Activated naive CD4-positive, alpha-beta T cell treated with anti-CD3 and anti-CD28 coated beads, Interleukin-2, amount 10 ng/mL, durations not matched to agents 7 days and 5 days (primary cell): Measurements from ENCODE around the gene ADGRL3.
"Not testable (repeated sequence)": the region's sequence is repeated elsewhere in the genome, so short reads cannot be mapped to it uniquely, and the experiment has no call there.

Source experiments
- CTCF ChIA-PET: fragments of 350-600 bp; sonication (Branson Sonifier 250); formaldehyde crosslinking; loops from one replicate; lab custom pipeline; 2021; ENCODE audit warnings: antibody characterized with exemption; lab: Charles Lee
- DNase-seq: peaks from one replicate; pipeline ENCODE4 v3.0.0-alpha.2; 2020
- H3K27ac Mint-ChIP-seq: one replicate; pipeline ENCODE4 v1.8.0; 2021; ENCODE audit warnings: mild to moderate bottlenecking, moderate library complexity, mixed read lengths
- H3K27me3 Mint-ChIP-seq: one replicate; pipeline ENCODE4 v1.8.0; 2021; ENCODE audit warnings: mild to moderate bottlenecking, mixed read lengths
- H3K36me3 Mint-ChIP-seq: one replicate; pipeline ENCODE4 v1.8.0; 2021; ENCODE audit warnings: mixed read lengths
- H3K4me1 Mint-ChIP-seq: one replicate; pipeline ENCODE4 v1.8.0; 2021; ENCODE audit warnings: mixed read lengths
- H3K4me3 Mint-ChIP-seq: one replicate; pipeline ENCODE4 v1.8.0; 2021; ENCODE audit warnings: mild to moderate bottlenecking, moderate library complexity, mixed read lengths
- H3K9me3 Mint-ChIP-seq: one replicate; pipeline ENCODE4 v1.8.0; 2021; ENCODE audit warnings: mixed read lengths

The ADGRL3 gene

DNA sequence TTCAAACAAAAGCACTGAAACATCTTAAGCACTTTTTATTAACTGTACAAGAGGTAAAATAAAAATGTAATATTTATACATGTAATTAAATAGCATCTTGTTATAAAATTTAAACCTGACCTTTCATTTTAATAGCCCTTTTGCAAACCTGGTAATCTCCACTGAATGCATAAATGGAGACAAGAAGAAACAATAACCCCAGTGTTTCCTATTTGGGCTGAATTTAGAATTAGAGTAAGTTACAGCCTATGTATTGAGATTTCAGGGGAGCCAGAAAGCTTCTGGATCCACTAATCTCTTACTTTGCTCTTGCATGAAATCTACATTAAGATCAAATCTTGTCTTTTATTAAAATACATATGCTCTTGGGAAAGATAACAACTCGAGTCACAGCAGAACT, 261.8 kb downstream of the ADGRL3 start:
- H3K27ac Mint-ChIP-seq = no peak overlapping the region
- H3K4me1 Mint-ChIP-seq = no peaks in the 10 kb centered on the region
- H3K4me3 Mint-ChIP-seq = no peak overlapping the region
- H3K36me3 Mint-ChIP-seq = no peaks in the 10 kb centered on the region
- no peak for DNase-seq
- no peaks in the 10 kb centered on the region for H3K27me3 Mint-ChIP-seq
- H3K9me3 Mint-ChIP-seq = peaks cover 2% of the 10 kb centered on the region
- CTCF ChIA-PET = no interaction called here

DNA sequence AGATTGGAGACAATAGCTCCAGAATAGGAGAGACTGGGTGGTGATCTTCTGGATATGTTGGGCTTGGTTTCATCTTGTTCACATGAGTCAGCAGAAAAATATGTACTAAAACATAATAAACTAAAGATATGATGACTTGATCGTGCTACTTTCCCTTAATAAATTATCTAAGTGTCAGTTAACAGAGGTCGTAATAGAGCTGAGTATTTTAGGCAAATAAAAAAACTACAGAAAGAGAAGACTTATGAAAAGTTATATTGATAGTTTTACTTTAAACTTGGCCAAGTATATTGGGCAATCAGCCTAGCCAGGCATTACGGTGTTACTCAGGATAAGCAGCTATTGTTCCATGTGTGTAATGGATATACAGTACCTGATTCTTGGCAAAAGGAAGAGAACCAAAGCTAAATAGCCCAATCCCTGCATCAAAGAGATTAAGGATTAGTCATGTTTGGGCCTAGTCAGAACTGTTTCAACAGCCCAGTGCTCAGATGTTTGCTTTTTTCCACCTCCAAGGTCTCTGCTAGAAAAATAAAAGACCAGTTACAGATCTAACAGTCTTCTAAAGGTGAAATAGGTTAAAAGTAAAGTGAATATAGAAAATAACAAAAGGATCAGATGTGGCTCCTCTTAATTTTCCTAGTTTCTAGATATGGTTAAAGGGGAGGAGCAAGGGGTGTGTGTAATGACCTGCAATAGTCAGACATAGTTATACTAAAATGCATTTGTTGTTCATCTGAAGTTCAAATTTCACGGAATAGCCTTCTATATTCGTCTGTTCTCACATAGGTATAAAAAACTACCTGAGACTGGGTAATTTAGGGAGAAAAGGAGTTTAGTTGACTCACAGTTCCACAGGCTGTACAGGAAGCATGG, 262.6 kb downstream of the ADGRL3 start:
- Mint-ChIP-seq H3K27ac (no peak overlapping the region), H3K4me3 (no peak overlapping the region), H3K9me3 (peaks cover 2% of the 10 kb centered on the region), H3K4me1 (no peaks in the 10 kb centered on the region), H3K36me3 (no peaks in the 10 kb centered on the region), H3K27me3 (no peaks in the 10 kb centered on the region)
- no peak for DNase-seq
- CTCF ChIA-PET = no interaction called here

DNA sequence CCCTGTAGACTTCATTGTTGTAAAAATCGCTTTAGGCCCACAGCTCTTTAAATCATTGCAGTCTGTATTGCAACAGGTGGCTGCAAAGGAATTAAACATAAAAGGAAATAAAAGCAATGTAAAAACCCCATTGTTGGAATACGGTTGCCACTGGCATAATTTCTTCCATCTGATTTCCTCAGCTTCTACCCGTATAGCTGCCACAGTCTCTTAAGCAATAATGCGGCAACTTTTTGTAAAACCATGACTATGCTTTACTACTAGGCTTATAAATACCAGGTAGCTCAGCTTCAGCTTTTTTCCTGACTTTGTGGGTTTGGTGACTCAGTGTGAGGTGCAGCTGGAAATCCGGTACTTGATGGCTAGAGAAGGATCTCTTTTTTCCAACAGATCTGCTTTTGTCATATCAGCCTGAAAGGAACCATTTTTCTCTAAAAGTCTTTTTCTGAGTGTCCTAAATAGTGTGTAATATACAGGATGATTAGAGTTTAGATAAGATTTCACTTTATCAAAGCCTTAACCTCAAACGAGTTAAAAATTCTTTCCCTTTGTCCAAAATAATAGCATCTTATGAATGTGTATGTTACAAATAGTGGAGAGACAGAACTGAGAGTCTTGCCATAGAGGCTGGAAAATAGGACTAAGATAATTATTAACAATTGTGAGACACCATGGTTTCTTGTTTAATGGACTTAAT, 268.0 kb downstream of the ADGRL3 start:
- no peaks in the 10 kb centered on the region for H3K4me1 Mint-ChIP-seq
- no peak overlapping the region for H3K4me3 Mint-ChIP-seq
- H3K27me3 Mint-ChIP-seq = no peaks in the 10 kb centered on the region
- H3K27ac Mint-ChIP-seq = no peak overlapping the region
- CTCF ChIA-PET = no interaction called here
- no peaks in the 10 kb centered on the region for H3K36me3 Mint-ChIP-seq
- no peak for DNase-seq
- H3K9me3 Mint-ChIP-seq = peaks cover 3% of the 10 kb centered on the region

DNA sequence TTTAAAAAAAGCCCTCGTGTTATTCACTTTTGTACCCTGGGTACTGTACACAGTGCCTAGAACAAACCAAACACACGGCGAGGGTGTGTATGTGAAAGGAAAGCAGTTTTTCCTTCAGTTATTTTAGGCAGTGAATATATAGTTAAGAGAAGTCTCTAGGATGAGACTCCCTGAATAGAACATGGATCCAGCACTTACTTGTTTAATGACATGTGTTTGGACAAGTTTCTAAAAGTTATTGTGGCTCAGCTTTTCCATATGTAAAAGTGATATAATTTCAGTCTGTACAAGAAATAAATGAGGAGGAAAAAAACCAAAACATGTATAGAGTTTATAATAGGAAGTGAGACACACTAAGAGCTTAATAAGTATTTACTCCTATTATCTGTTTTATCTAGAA, 273.2 kb downstream of the ADGRL3 start:
- Mint-ChIP-seq H3K27ac (no peak overlapping the region), H3K4me1 (no peaks in the 10 kb centered on the region), H3K9me3 (peaks cover 3% of the 10 kb centered on the region), H3K27me3 (no peaks in the 10 kb centered on the region), H3K36me3 (no peaks in the 10 kb centered on the region), H3K4me3 (no peak overlapping the region)
- CTCF ChIA-PET = no interaction called here
- DNase-seq = no peak

DNA sequence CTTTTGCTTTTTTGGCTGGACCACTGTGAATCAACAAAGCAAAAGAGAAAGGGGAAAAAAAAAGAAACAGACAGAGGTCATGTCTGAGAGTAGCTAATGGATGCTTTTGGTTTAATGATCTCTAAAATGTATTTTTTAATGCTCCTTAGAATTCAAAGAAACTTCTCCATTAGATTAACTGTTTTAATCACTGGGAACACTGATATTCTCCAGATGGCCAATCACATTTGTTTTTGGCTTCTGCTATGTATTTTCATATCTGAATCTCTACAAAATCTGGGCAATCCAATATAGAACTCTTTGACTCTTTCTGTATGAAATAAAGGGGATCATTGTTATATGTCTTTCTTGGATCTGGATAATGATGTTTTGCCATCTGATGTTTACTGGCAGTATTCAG, 278.2 kb downstream of the ADGRL3 start:
- no peaks in the 10 kb centered on the region for H3K9me3 Mint-ChIP-seq
- H3K27ac Mint-ChIP-seq = no peak overlapping the region
- CTCF ChIA-PET = no interaction called here
- no peaks in the 10 kb centered on the region for H3K4me1 Mint-ChIP-seq
- H3K27me3 Mint-ChIP-seq = no peaks in the 10 kb centered on the region
- H3K4me3 Mint-ChIP-seq = no peak overlapping the region
- H3K36me3 Mint-ChIP-seq = no peaks in the 10 kb centered on the region
- DNase-seq = no peak

DNA sequence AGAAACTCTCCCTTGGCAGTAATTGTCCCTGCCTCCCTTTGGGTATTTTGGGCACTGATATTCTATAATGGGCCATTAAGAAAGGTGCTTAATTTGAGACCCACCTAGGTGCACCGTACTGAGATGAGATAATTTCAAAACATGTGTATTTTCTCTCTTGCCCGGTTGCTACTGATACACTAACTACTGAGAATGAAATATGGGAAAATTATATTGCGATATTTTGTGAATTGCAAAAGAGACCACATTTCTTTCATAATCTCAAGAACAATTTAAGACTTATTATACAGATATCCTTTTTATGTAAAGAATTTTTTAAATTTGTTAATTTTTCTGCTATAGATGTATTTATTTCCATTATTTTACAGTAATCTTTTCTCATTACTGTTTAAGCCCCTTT, 284.9 kb downstream of the ADGRL3 start:
- H3K27ac Mint-ChIP-seq = no peak overlapping the region
- CTCF ChIA-PET = no interaction called here
- H3K4me1 Mint-ChIP-seq = no peaks in the 10 kb centered on the region
- H3K36me3 Mint-ChIP-seq = no peaks in the 10 kb centered on the region
- DNase-seq = no peak
- peaks cover 3% of the 10 kb centered on the region for H3K9me3 Mint-ChIP-seq
- no peaks in the 10 kb centered on the region for H3K27me3 Mint-ChIP-seq
- no peak overlapping the region for H3K4me3 Mint-ChIP-seq

DNA sequence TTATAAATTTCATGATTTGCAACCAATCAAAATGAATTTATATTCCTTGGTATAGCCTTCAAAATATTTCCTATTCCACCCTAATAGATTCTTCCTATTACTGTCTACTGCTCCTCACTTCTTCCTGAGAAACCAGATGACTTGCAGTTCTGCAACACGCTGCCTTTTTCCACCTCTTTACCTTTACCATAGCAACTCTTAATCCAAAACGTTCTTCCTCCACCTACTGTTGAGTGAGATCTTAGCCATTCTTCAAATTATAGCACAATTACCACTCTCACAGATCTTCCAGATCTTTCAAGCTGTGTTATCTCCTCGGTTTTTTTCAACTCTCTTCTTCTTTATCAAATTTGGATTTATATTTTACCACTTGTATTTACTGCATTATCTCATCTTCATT, 289.8 kb downstream of the ADGRL3 start:
- Mint-ChIP-seq H3K9me3 (no peaks in the 10 kb centered on the region), H3K36me3 (no peaks in the 10 kb centered on the region), H3K27me3 (no peaks in the 10 kb centered on the region), H3K27ac (no peak overlapping the region), H3K4me1 (no peaks in the 10 kb centered on the region), H3K4me3 (no peak overlapping the region)
- CTCF ChIA-PET = no interaction called here
- no peak for DNase-seq

DNA sequence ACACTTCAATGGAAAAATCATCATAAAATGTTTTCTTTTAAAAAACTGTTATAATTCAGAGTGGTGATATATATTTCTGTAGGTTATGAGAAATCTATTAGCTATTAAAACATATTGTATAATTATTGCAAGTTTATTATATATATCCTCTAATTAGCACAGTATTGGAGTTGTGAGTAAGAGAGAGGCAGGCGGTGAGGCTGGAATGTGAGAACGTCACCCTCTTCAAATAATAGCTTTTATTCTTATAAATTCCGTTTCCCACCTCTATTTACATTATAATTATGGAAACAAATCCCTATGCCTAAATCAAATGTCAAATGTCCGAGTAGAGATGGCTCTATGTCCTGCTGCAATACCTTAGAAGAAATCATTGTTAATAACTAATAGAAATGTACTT, 292.9 kb downstream of the ADGRL3 start:
- no peaks in the 10 kb centered on the region for H3K27me3 Mint-ChIP-seq
- CTCF ChIA-PET = no interaction called here
- DNase-seq = no peak
- no peak overlapping the region for H3K27ac Mint-ChIP-seq
- H3K36me3 Mint-ChIP-seq = no peaks in the 10 kb centered on the region
- H3K4me1 Mint-ChIP-seq = no peaks in the 10 kb centered on the region
- H3K4me3 Mint-ChIP-seq = no peak overlapping the region
- no peaks in the 10 kb centered on the region for H3K9me3 Mint-ChIP-seq

DNA sequence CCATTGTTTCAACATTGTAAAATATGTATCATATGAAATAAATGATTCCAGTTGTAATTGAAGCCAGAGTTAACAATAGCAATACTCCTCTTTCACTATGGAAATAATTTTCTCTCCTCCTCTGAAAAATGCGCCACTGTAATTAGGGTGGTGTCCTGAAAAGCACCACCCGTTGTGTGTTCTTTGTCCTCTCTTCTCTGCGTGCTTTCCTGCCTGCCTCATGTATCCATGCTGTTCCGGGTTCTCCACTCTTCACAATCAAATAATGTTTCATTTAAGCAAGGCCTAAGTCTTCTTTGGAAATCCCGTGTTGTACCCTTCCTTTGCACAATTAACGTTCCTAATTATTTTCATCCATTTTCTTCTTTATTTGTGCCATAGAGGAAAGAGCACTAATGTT, 293.3 kb downstream of the ADGRL3 start:
- Mint-ChIP-seq H3K9me3 (no peaks in the 10 kb centered on the region), H3K27ac (no peak overlapping the region), H3K4me1 (no peaks in the 10 kb centered on the region), H3K4me3 (no peak overlapping the region), H3K36me3 (no peaks in the 10 kb centered on the region), H3K27me3 (no peaks in the 10 kb centered on the region)
- CTCF ChIA-PET = no interaction called here
- DNase-seq = no peak

DNA sequence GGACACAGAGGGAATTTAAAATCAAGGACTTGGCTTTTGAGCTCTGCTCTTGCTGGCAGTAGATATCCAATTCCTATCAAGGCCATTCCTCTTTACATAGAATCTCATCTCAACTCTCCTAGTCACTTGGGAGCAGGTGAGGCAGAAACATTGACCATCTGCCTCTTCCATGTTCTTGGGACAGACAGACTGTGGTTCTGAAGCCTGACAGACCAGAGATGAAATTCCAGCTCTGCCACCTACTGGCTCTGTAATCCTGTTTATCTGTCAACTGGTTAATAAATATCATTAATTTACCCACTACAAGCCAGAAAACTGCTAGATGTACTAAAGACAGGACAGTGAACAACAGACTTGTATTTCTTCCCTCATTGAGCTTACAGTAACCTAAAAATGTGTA, 300.8 kb downstream of the ADGRL3 start:
- Mint-ChIP-seq H3K4me3 (no peak overlapping the region), H3K27ac (no peak overlapping the region), H3K4me1 (no peaks in the 10 kb centered on the region), H3K9me3 (peaks cover 3% of the 10 kb centered on the region), H3K27me3 (no peaks in the 10 kb centered on the region), H3K36me3 (no peaks in the 10 kb centered on the region)
- no peak for DNase-seq
- CTCF ChIA-PET = no interaction called here

DNA sequence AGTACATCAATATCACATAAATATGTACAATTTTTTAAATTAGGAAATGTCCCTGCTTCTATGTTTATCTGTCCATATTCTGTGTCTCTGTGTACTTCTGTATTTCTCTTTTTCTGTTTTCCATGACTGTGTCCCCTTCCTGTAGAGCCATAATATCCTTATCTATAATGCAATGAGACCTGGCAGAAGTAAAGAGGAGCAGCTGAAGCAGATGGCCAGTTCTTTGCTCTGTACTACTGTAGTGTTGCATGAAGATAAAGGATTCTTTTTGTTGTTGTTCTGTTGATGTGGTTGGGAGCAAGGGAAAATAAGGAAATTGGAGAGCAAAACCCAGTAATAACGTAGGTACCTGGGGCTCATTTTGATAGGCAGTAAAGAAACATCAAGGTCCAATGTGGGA, 301.7 kb downstream of the ADGRL3 start:
- Mint-ChIP-seq H3K36me3 (no peaks in the 10 kb centered on the region), H3K4me3 (no peak overlapping the region), H3K9me3 (peaks cover 3% of the 10 kb centered on the region), H3K27me3 (no peaks in the 10 kb centered on the region), H3K4me1 (no peaks in the 10 kb centered on the region), H3K27ac (no peak overlapping the region)
- no peak for DNase-seq
- CTCF ChIA-PET = no interaction called here

DNA sequence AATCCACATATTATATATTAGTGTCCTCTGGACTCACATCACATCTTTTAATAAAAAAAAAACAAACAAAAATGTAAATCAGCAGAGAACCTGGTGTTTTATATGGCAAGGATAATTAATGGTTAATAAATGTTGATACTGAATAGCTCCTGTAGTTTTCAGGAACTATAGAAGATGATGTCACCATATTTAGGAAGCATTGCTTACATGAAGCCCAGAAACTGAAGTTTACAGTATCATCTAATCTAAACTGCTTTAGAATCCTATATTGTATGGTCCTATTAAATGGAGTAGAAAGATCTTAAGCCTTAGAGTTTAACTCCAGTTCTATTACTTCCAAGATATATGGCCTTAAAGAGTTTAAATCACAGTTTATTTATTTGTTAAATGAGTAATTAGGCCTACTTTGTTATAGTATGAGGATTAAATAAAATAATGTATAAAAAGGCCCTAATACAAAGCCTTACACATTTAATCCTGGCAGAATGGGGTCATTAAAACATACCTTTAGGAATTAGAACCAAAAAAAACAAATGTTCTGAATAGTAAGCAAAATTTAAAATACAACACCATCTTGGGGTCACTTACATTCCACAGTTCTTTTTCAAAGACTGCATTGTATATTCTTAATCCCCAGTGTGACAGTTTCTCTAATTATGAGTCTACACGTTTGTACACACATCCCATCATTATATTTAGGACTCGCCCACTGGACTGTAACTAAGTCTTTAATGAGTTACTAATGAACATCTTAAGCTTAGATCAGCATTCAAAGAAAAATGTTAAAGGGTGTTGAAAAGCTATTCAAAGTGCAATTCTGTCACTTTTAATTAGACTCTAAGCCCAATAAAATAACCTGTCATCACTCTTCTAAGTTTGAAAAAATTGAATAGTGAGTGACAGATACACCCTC, 305.9 kb downstream of the ADGRL3 start:
- Mint-ChIP-seq H3K27ac (no peak overlapping the region), H3K27me3 (no peaks in the 10 kb centered on the region), H3K9me3 (peaks cover 9% of the 10 kb centered on the region), H3K36me3 (no peaks in the 10 kb centered on the region), H3K4me3 (no peak overlapping the region), H3K4me1 (no peaks in the 10 kb centered on the region)
- CTCF ChIA-PET = no interaction called here
- DNase-seq = no peak

DNA sequence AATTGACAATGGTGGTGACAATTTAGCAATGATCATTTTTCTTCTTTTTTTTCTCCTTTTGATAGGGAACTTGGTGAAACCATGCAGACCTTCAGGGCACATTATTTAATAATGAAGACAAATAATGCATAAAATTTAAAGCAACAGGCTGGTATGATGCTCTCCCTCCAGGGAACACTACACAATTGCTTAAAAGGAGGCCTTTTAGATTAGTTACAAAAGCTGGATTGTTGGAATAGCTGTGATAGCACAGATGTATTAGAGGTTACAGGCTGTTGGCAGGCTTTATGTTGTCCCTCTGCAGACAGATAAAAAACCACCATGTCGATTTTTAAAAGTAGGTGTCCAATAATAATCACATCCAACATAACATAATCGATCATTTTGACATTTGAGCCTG, 307.0 kb downstream of the ADGRL3 start:
- H3K4me3 Mint-ChIP-seq = no peak overlapping the region
- CTCF ChIA-PET = no interaction called here
- no peaks in the 10 kb centered on the region for H3K36me3 Mint-ChIP-seq
- H3K4me1 Mint-ChIP-seq = no peaks in the 10 kb centered on the region
- DNase-seq = no peak
- H3K27me3 Mint-ChIP-seq = no peaks in the 10 kb centered on the region
- no peak overlapping the region for H3K27ac Mint-ChIP-seq
- peaks cover 13% of the 10 kb centered on the region for H3K9me3 Mint-ChIP-seq

DNA sequence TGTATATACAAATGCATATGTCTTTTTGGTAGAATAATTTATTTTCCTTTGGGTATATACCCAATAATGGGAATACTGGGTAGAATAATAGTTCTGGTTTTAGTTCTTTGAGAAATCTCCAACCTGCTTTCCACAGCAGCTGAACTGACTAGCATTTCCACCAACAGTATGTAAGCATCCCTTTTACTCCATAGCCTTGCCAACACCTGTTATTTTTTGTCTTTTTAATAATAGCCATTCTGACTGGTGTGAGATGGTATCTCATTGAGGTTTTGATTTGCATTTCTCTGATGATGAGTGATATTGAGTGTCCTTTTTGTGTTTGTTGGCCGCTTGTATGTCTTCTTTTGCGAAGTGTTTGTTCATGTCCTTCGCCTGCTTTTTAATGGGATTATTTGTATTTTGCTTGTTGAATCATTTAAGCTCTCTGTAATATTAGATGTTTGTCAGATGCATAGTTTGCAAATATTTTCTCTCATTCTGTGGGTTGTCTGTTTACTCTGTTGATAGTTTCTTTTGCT, 309.7 kb downstream of the ADGRL3 start:
- DNase-seq, H3K27me3 Mint-ChIP-seq, H3K27ac Mint-ChIP-seq, H3K4me3 Mint-ChIP-seq, H3K4me1 Mint-ChIP-seq, CTCF ChIA-PET, H3K36me3 Mint-ChIP-seq: not testable (repeated sequence)
- H3K9me3 Mint-ChIP-seq = peaks cover 13% of the 10 kb centered on the region
